OCI-LY7 (cell line): ENCODE data around the gene VSNL1. TPM values are rescaled to one million over a fixed set of nuclear protein-coding genes. Genes with fewer than 3 reads are reported as not detected.

Experiments used
- BruUV-seq: library from RNA; stranded (reverse); fragments of 400-500 nt; replicated peaks from 2 replicates; lab custom pipeline; 2021; lab: Mats Ljungman, UMichigan
- CTCF ChIA-PET: fragments of 300-600 bp; sonication (Branson Sonifier 250); formaldehyde crosslinking; loops from one replicate; lab custom pipeline; 2022; ENCODE audit warnings: antibody characterized with exemption; ENCODE audit not compliant: unreplicated experiment; lab: Charles Lee
- POLR2A ChIA-PET: fragments of 300-600 bp; sonication (Branson Sonifier 250); formaldehyde crosslinking; loops from one replicate; lab custom pipeline; 2022; ENCODE audit warnings: antibody characterized with exemption; lab: Charles Lee
- DNase-seq: peaks from one replicate; pipeline ENCODE4 v3.0.0-alpha.2; 2015; ENCODE audit warnings: low spot score
- H2AFZ ChIP-seq: fragments of 200-600 bp; sonication (generic), shearing (Covaris generic); 2 replicates; pipeline ENCODE4 v1.6.1; 2014; ENCODE audit warnings: mild to moderate bottlenecking, antibody characterized with exemption, low read length, moderate library complexity
- H3K27ac ChIP-seq: fragments of 200-600 bp; sonication (generic); 2 replicates; pipeline ENCODE4 v1.5.1; 2014; ENCODE audit warnings: mixed run types, low read depth, mild to moderate bottlenecking, moderate library complexity, low read length, inconsistent platforms; ENCODE audit not compliant: poor library complexity, severe bottlenecking
- H3K36me3 ChIP-seq: fragments of 200-600 bp; sonication (generic); 2 replicates; pipeline ENCODE4 v1.6.1; 2014; ENCODE audit warnings: mild to moderate bottlenecking, antibody characterized with exemption, low read length, moderate library complexity, mixed read lengths; ENCODE audit not compliant: insufficient read depth
- H3K4me1 ChIP-seq: fragments of 200-600 bp; sonication (generic); 2 replicates; pipeline ENCODE4 v1.5.1; 2014; ENCODE audit warnings: mild to moderate bottlenecking, low read length; ENCODE audit not compliant: insufficient read depth, poor library complexity, severe bottlenecking
- H3K4me2 ChIP-seq: fragments of 200-600 bp; sonication (generic); 2 replicates; pipeline ENCODE4 v1.6.1; 2014; ENCODE audit warnings: mild to moderate bottlenecking, low read length
- H3K4me3 ChIP-seq: fragments of 200-600 bp; sonication (generic); 2 replicates; pipeline ENCODE4 v1.5.1; 2014; ENCODE audit warnings: mild to moderate bottlenecking, low read depth, low read length; ENCODE audit not compliant: poor library complexity, severe bottlenecking
- H3K79me2 ChIP-seq: fragments of 200-600 bp; sonication (generic); 2 replicates; pipeline ENCODE4 v1.6.1; 2016; ENCODE audit warnings: low read depth, mild to moderate bottlenecking, low read length, moderate library complexity, mixed read lengths; ENCODE audit not compliant: insufficient read depth
- H3K9me2 ChIP-seq: fragments of 200-600 bp; sonication (generic); 2 replicates; pipeline ENCODE4 v1.6.1; 2016; ENCODE audit warnings: mild to moderate bottlenecking, low read length, mixed read lengths; ENCODE audit not compliant: insufficient read depth
- H3K9me3 ChIP-seq: fragments of 200-600 bp; sonication (generic); 2 replicates; pipeline ENCODE4 v1.6.1; 2014; ENCODE audit warnings: mild to moderate bottlenecking, mixed run types, low read length, mixed read lengths
- H4K20me1 ChIP-seq: fragments of 200-600 bp; sonication (generic); 2 replicates; pipeline ENCODE4 v1.6.1; 2014; ENCODE audit warnings: mild to moderate bottlenecking, antibody characterized with exemption, low read length, moderate library complexity, mixed read lengths; ENCODE audit not compliant: insufficient read depth
- CTCF ChIP-seq: fragments of 200-600 bp; sonication (generic); conservative IDR thresholded peaks from 2 replicates; pipeline ENCODE4 v1.5.1; 2014; ENCODE audit warnings: mild to moderate bottlenecking, antibody characterized with exemption, low read length, moderate library complexity, mixed read lengths
- EZH2phosphoT487 ChIP-seq: fragments of 200-600 bp; sonication (generic); IDR thresholded peaks from 2 replicates; pipeline ENCODE4 v1.6.1; 2018; ENCODE audit warnings: low read depth, borderline replicate concordance, mild to moderate bottlenecking, mixed run types, antibody characterized with exemption, low read length, moderate library complexity, mixed read lengths
- intact Hi-C: fragments of 100-400 bp; cut with micrococcal nuclease; formaldehyde crosslinking; loops from one replicate; pipeline ENCODE4 v1.10.0; 2022; ENCODE audit not compliant: unreplicated experiment
- total RNA-seq, 2 experiments: library from RNA; depleted of rRNA in 1 of 2; stranded (reverse); fragments of >200 nt in 1 of 2; shearing (Covaris generic) in 1 of 2; gene quantifications; 2 replicates each; pipeline ENCODE4 v1.2.3, GENCODE V29; 2014 to 2022

VSNL1 gene
- total RNA-seq, 2 experiments from 2014 or later, result not detected

- Histone ChIP-seq H2AFZ (no peak overlapping the region), H4K20me1 (no peaks in the 10 kb centered on the region), H3K79me2 (no peaks in the 10 kb centered on the region), H3K4me3 (no peak overlapping the region), H3K27ac (no peak overlapping the region), H3K4me1 (no peaks in the 10 kb centered on the region), H3K9me3 (no peaks in the 10 kb centered on the region), H3K9me2 (no peaks in the 10 kb centered on the region), H3K36me3 (peaks cover 97% of the 10 kb centered on the region), H3K4me2 (no peak overlapping the region)
- ChIA-PET CTCF (no interaction called here), POLR2A (interaction anchor here (0.7 kb wide), 1 partner anchor 889 kb away, joined by 3 read pairs; no protein-coding TSS in a partner anchor)
- TF ChIP-seq CTCF (no peak), EZH2phosphoT487 (no peak)
- intact Hi-C loops, result no loop called here
- no peak for DNase-seq
- no TSS peak for BruUV-seq
Observed at GRCh38 chr2:17683981-17684380, 143.5 kb downstream of the VSNL1 start.

GRCh38 chr2:17688600-17688999 lies 148.1 kb downstream of the VSNL1 start:
- TF ChIP-seq EZH2phosphoT487 (no peak), CTCF (no peak)
- Histone ChIP-seq H3K9me2 (no peaks in the 10 kb centered on the region), H3K79me2 (no peaks in the 10 kb centered on the region), H3K4me3 (no peak overlapping the region), H3K27ac (no peak overlapping the region), H3K4me1 (no peaks in the 10 kb centered on the region), H3K36me3 (peaks cover 82% of the 10 kb centered on the region), H3K4me2 (no peak overlapping the region), H3K9me3 (0 out of 2 replicates have a peak, but pooled peaks cover 5% of the 10 kb centered on the region), H4K20me1 (no peaks in the 10 kb centered on the region), H2AFZ (no peak overlapping the region)
- POLR2A ChIA-PET, result no interaction called here
- no TSS peak for BruUV-seq
- intact Hi-C loops, result no loop called here
- no peak for DNase-seq
- CTCF ChIA-PET, result no interaction called here

- Histone ChIP-seq H2AFZ (no peak overlapping the region), H3K9me2 (no peaks in the 10 kb centered on the region), H3K4me1 (no peaks in the 10 kb centered on the region), H3K9me3 (0 out of 2 replicates have a peak, but pooled peaks cover 5% of the 10 kb centered on the region), H4K20me1 (no peaks in the 10 kb centered on the region), H3K4me2 (no peak overlapping the region), H3K4me3 (no peak overlapping the region), H3K36me3 (peaks cover 82% of the 10 kb centered on the region), H3K79me2 (no peaks in the 10 kb centered on the region), H3K27ac (no peak overlapping the region)
- no TSS peak for BruUV-seq
- CTCF ChIA-PET, result no interaction called here
- TF ChIP-seq EZH2phosphoT487, result no peak
- no peak for TF ChIP-seq CTCF
- POLR2A ChIA-PET, result no interaction called here
- no peak for DNase-seq
- intact Hi-C loops, result no loop called here
Observed at GRCh38 chr2:17689010-17689409, 148.5 kb downstream of the VSNL1 start.
